Transverse colon (tissue), 4 donors: ENCODE data around the gene FTHL17.

ENCODE experiments used
- EP300 ChIP-seq: sonication (generic); formaldehyde crosslinking; IDR thresholded peaks from one replicate; pipeline ENCODE4 v1.6.1; 2017; ENCODE audit warnings: antibody characterized with exemption, low read depth
- POLR2A ChIP-seq: fragments of 450-650 bp; IDR thresholded peaks from one replicate; pipeline ENCODE4 v1.6.1; 2016; ENCODE audit warnings: antibody characterized with exemption, mild to moderate bottlenecking, moderate library complexity
- POLR2AphosphoS5 ChIP-seq, 3 donors: sonication (generic); formaldehyde crosslinking; IDR thresholded peaks; one replicate each; pipeline ENCODE4 v1.6.1; 2016; ENCODE audit warnings: antibody characterized with exemption in 3 of 3
- TF ChIP-seq, protein P1 (sequence below), 5 experiments: fragments of 200-600 bp in 3 of 5; fragments of 450-650 bp in 2 of 5; sonication (generic) in 3 of 5; IDR thresholded peaks; 1 replicate in 2 of 5; 2 replicates in 3 of 5; pipeline ENCODE4 v1.5.1; 2016 to 2017; ENCODE audit warnings: antibody characterized with exemption in 5 of 5, inconsistent platforms in 3 of 5, mild to moderate bottlenecking in 2 of 5, moderate library complexity in 1 of 5

- TF ChIP-seq, protein P1, sequence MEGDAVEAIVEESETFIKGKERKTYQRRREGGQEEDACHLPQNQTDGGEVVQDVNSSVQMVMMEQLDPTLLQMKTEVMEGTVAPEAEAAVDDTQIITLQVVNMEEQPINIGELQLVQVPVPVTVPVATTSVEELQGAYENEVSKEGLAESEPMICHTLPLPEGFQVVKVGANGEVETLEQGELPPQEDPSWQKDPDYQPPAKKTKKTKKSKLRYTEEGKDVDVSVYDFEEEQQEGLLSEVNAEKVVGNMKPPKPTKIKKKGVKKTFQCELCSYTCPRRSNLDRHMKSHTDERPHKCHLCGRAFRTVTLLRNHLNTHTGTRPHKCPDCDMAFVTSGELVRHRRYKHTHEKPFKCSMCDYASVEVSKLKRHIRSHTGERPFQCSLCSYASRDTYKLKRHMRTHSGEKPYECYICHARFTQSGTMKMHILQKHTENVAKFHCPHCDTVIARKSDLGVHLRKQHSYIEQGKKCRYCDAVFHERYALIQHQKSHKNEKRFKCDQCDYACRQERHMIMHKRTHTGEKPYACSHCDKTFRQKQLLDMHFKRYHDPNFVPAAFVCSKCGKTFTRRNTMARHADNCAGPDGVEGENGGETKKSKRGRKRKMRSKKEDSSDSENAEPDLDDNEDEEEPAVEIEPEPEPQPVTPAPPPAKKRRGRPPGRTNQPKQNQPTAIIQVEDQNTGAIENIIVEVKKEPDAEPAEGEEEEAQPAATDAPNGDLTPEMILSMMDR (IDR thresholded peaks at IDR 0.05), result no peak
- no peak for TF ChIP-seq EP300
- TF ChIP-seq POLR2A, result no peak
- no peak for TF ChIP-seq POLR2AphosphoS5 (IDR thresholded peaks at IDR 0.05)
These were observed 579 bp downstream of the FTHL17 start for GRCh38 chrX:31071262-31071661.
